ENCODE results near the gene NOXA1.
A peak's percentile ranks its signal among the peaks of the same experiment; 100 is the strongest.

Gene NOXA1

DNA sequence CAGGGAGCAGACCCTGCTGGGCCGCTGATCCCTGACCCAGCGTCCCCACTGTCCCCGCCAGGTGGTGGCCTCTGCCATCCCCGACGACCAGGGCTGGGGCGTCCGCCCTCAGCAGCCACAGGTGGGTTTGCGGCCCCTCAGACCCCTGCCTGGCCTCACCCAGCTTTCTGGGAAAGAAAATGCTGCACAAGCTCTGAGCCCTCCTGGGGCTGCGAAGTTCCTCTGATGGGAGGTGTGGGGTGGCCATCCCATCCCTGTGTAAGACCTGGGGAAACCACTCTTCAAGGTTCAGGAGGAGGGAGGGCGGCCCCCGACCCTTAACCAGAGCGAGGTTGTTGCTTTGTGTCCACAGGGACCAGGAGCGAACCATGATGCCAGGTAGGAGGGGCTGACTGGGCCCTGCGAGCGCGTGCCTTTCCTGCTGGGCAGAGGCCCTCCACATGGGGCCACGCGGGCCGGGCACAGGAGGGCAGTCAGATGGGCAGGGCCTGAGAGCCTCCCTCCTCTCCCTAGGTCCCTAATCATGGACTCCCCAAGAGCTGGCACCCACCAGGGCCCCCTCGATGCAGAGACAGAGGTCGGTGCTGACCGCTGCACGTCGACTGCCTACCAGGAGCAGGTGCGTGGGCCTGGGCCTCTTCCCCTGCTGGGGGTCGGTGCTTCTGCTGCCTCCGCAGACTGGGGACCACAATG, 7.7 kb downstream of the NOXA1 start:
- peaks cover 10% of the 10 kb centered on the region for H3K4me1 ChIP-seq (ENCODE audit: insufficient read depth, insufficient read length)
- no peak for DNase-seq (ENCODE audit: low read depth, low spot score)
- H3K9ac ChIP-seq (ENCODE audit: insufficient read length, low read depth), result no peak overlapping the region
- TF ChIP-seq SUZ12 (IDR thresholded peaks at IDR 0.05; ENCODE audit: extremely low read depth, insufficient read depth, insufficient read length) (no peak), YY1 (IDR thresholded peaks at IDR 0.05; ENCODE audit: insufficient read depth, insufficient read length) (no peak)
- no peaks in the 10 kb centered on the region for H3K9me3 ChIP-seq (ENCODE audit: insufficient read depth, low read length)
- no peak overlapping the region for H3K4me3 ChIP-seq (ENCODE audit: insufficient read length, low read depth)
- H3K27me3 ChIP-seq (ENCODE audit: insufficient read depth, insufficient read length), result no peaks in the 10 kb centered on the region
- no peaks in the 10 kb centered on the region for H3K36me3 ChIP-seq (ENCODE audit: insufficient read depth, insufficient read length, low read length)

DNA sequence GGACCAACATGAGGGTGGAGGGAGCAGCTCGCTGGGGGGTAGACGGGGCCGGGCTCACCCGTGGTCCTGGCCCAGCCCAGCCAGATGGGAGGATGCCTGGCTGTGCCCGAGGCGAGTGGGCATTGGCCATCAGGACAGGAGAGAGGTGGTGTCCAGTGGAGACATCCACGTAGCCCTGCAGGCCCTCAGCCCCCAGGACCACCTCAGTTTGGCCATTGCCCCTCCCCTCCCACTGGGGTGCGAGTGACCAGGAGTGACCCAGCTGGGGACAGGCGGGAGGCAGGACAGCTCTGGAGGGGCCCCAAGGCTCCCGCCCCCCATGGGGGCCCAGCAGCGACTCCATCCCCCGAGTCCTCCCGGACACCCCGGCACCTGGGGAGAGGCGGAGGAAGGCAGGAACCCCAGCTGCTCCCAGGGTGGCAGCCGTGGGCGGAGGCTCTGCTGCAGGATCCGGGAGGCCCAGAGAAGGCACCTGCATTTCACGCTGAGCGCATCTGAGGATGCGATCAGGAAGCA, 8.3 kb downstream of the NOXA1 start:
- no peaks in the 10 kb centered on the region for H3K27me3 ChIP-seq (ENCODE audit: insufficient read depth, insufficient read length)
- peaks cover 8% of the 10 kb centered on the region for H3K4me1 ChIP-seq (ENCODE audit: insufficient read depth, insufficient read length)
- H3K4me3 ChIP-seq (ENCODE audit: insufficient read length, low read depth), result no peak overlapping the region
- H3K9me3 ChIP-seq (ENCODE audit: insufficient read depth, low read length), result no peaks in the 10 kb centered on the region
- DNase-seq (ENCODE audit: low read depth, low spot score), result no peak
- no peak overlapping the region for H3K9ac ChIP-seq (ENCODE audit: insufficient read length, low read depth)
- H3K36me3 ChIP-seq (ENCODE audit: insufficient read depth, insufficient read length, low read length), result no peaks in the 10 kb centered on the region
- no peak for TF ChIP-seq ZNF274 (IDR thresholded peaks at IDR 0.05; ENCODE audit: low read depth, low read length)

DNA sequence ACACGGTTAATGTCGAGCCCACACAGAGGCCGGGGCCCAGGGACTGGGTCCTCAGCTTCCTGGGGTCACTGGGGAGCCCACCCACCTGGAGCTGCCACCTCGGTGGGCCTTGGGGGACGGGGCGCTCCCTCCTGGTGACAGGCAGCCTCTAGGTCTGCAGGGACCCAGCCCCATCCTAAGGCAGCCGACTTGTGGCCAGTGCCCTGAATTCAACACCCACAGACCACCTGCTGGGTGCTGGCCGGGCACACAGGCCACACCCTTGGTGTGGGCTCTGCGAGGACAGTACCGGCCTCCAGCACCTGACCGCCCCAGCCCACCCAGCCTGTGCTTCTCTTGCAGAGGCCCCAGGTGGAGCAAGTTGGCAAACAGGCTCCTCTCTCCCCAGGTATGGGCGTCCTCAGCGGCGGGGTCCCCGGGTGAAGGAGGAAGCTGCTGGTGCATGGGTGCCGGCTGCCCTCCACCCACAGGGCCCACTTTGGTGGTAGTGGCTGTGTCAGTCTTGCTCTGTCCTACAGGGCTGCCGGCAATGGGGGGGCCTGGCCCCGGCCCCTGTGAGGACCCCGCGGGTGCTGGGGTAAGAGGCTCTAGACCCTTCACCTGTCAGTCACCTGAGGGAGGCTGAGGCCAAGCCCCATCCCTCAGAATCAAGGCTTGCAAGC, 9.6 kb downstream of the NOXA1 start:
- peaks cover 6% of the 10 kb centered on the region for H3K4me1 ChIP-seq (ENCODE audit: insufficient read depth, insufficient read length)
- H3K27me3 ChIP-seq (ENCODE audit: insufficient read depth, insufficient read length), result no peaks in the 10 kb centered on the region
- no peak overlapping the region for H3K4me3 ChIP-seq (ENCODE audit: insufficient read length, low read depth)
- H3K9ac ChIP-seq (ENCODE audit: insufficient read length, low read depth), result no peak overlapping the region
- no peak for TF ChIP-seq SUZ12 (IDR thresholded peaks at IDR 0.05; ENCODE audit: extremely low read depth, insufficient read depth, insufficient read length)
- no peaks in the 10 kb centered on the region for H3K36me3 ChIP-seq (ENCODE audit: insufficient read depth, insufficient read length, low read length)
- no peak for DNase-seq (ENCODE audit: low read depth, low spot score)
- no peaks in the 10 kb centered on the region for H3K9me3 ChIP-seq (ENCODE audit: insufficient read depth, low read length)

DNA sequence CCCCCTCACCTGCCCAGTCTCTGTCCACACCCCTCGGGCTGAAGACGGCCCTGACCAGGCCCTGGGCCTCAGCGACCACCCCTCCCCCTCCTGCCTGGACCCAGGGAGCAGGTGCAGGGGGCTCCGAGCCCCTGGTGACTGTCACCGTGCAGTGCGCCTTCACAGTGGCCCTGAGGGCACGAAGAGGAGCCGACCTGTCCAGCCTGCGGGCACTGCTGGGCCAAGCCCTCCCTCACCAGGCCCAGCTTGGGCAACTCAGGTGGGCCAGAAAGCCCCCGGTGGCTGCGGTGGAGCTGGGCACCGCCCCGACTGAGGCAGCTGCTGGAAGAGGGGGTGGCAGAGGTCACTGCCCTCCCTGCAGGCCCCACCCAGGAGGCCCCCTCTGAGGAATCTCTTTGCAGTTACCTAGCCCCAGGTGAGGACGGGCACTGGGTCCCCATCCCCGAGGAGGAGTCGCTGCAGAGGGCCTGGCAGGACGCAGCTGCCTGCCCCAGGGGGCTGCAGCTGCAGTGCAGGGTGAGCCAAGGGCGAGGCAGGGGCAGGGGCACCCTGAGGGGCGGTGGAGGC, 10.2 kb downstream of the NOXA1 start:
- Histone ChIP-seq H3K9me3 (ENCODE audit: insufficient read depth, low read length) (no peaks in the 10 kb centered on the region), H3K27me3 (ENCODE audit: insufficient read depth, insufficient read length) (no peaks in the 10 kb centered on the region)

DNA sequence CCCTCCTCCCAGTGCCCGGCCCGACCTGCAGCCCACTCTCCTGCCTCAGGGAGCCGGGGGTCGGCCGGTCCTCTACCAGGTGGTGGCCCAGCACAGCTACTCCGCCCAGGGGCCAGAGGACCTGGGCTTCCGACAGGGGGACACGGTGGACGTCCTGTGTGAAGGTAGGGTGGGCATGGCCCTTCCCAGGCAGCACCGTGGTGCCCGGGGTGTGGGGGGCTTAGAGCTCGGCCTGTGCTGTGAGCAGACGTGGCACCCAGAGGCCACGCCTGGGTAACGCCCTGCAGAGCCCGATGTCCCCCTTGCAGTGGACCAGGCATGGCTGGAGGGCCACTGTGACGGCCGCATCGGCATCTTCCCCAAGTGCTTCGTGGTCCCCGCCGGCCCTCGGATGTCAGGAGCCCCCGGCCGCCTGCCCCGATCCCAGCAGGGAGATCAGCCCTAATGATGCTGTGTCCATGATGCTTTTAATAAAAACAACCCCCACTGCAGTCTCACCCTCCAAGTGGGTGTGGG, 10.8 kb downstream of the NOXA1 start:
- Histone ChIP-seq H3K36me3 (ENCODE audit: insufficient read depth, insufficient read length, low read length) (no peaks in the 10 kb centered on the region), H3K4me1 (ENCODE audit: insufficient read depth, insufficient read length) (peaks cover 6% of the 10 kb centered on the region), H3K4me3 (ENCODE audit: insufficient read length, low read depth) (no peak overlapping the region), H3K9ac (ENCODE audit: insufficient read length, low read depth) (no peak overlapping the region), H3K27me3 (ENCODE audit: insufficient read depth, insufficient read length) (no peaks in the 10 kb centered on the region), H3K9me3 (ENCODE audit: insufficient read depth, low read length) (no peaks in the 10 kb centered on the region)
- TF ChIP-seq YY1 (IDR thresholded peaks at IDR 0.05; ENCODE audit: insufficient read depth, insufficient read length) (no peak), ZNF274 (IDR thresholded peaks at IDR 0.05; ENCODE audit: low read depth, low read length) (no peak)
- DNase-seq (ENCODE audit: low read depth, low spot score), result no peak

More for the DNA sequence above, 10.2 kb downstream of the NOXA1 start:
- Histone ChIP-seq H3K36me3 (ENCODE audit: insufficient read depth, insufficient read length, low read length) (no peaks in the 10 kb centered on the region), H3K4me1 (ENCODE audit: insufficient read depth, insufficient read length) (peaks cover 6% of the 10 kb centered on the region), H3K9ac (ENCODE audit: insufficient read length, low read depth) (no peak overlapping the region), H3K4me3 (ENCODE audit: insufficient read length, low read depth) (no peak overlapping the region)
- TF ChIP-seq ZNF274 (IDR thresholded peaks at IDR 0.05; ENCODE audit: low read depth, low read length) (no peak), YY1 (IDR thresholded peaks at IDR 0.05; ENCODE audit: insufficient read depth, insufficient read length) (no peak)
- DNase-seq (ENCODE audit: low read depth, low spot score), result no peak

DNA sequence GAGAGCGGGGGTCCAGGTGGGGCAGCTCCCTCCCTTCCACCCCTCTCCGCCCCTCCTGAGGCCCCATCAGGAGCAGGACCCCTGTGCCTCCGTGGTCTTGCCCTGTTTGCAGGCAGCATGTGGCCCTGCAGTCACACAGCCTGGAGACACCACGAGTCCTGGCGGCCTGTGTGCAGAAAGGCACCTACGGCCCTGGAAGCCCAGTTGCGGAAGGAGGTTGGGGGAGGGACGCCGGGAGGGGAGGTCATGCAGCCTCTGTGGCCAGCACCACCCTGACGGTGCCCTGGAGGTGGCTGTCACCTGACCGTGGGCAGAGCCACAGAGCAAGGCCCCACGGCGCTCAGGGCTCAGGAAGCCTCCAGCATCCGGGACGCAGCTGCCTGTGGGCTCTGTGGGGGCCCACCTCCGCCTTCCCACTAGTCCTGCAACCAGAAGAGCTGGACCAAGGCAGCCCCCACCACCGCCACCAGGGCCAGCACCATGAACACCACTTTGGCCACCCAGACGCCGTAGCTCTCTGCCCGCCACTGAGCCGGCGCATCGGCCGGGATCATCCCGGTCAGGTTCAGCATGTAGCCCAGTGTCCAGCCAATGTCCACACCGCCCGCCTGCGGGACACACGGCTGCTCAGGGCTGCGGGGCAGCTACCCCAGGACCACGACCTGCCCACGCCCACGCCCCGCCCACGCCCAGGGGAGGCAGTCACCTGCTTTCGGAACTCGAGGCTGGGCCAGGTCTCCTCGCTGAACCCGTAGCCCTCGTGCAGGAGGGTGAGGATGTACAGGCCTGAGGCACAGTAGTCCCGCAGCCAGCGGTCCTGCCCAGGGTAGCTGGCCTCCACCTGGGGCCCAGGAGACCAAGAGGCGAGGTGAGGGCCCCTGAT, 11.5 kb downstream of the NOXA1 start:
- H3K9ac ChIP-seq (ENCODE audit: insufficient read length, low read depth), result no peak overlapping the region
- TF ChIP-seq ZNF274 (IDR thresholded peaks at IDR 0.05; ENCODE audit: low read depth, low read length) (no peak), YY1 (IDR thresholded peaks at IDR 0.05; ENCODE audit: insufficient read depth, insufficient read length) (no peak), SUZ12 (IDR thresholded peaks at IDR 0.05; ENCODE audit: extremely low read depth, insufficient read depth, insufficient read length) (no peak)
- H3K36me3 ChIP-seq (ENCODE audit: insufficient read depth, insufficient read length, low read length), result no peaks in the 10 kb centered on the region
- H3K9me3 ChIP-seq (ENCODE audit: insufficient read depth, low read length), result no peaks in the 10 kb centered on the region
- no peak overlapping the region for H3K4me3 ChIP-seq (ENCODE audit: insufficient read length, low read depth)
- H3K27me3 ChIP-seq (ENCODE audit: insufficient read depth, insufficient read length), result no peaks in the 10 kb centered on the region
- H3K4me1 ChIP-seq (ENCODE audit: insufficient read depth, insufficient read length), result peaks cover 6% of the 10 kb centered on the region
- DNase-seq (ENCODE audit: low read depth, low spot score), result no peak

DNA sequence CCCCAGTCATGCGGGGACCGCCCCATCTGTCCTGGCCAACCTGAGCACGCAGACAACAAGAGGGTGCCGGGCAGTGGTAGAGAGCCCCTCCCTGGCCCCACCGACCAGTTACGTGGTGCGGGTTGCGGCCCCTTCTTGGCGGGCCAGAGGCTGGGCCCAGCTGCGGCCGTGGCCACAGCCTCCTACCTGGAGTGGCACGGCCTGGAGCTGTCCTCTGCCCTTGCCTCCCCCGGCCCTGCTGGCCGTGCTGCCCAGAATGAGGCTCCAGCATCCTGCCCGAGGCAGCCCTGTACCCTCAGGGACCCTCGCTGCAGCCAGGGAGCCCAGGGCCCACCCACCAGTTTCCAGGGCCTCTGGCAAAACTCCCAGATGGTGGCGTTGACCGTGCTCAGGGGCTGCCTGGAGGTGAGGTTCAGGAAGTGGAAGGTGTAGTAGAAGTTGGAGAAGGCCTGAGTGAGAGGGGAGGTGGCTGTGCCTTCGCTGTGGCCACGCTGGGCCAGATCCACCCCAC, 12.2 kb downstream of the NOXA1 start:
- peak overlapping the region; percentile 50 for H3K9ac ChIP-seq (ENCODE audit: insufficient read length, low read depth)
- peaks cover 2% of the 10 kb centered on the region for H3K4me1 ChIP-seq (ENCODE audit: insufficient read depth, insufficient read length)
- no peak overlapping the region for H3K4me3 ChIP-seq (ENCODE audit: insufficient read length, low read depth)
- no peaks in the 10 kb centered on the region for H3K27me3 ChIP-seq (ENCODE audit: insufficient read depth, insufficient read length)
- no peak for TF ChIP-seq YY1 (IDR thresholded peaks at IDR 0.05; ENCODE audit: insufficient read depth, insufficient read length)
- no peak for TF ChIP-seq SUZ12 (IDR thresholded peaks at IDR 0.05; ENCODE audit: extremely low read depth, insufficient read depth, insufficient read length)
- TF ChIP-seq ZNF274 (IDR thresholded peaks at IDR 0.05; ENCODE audit: low read depth, low read length), result no peak
- no peak for DNase-seq (ENCODE audit: low read depth, low spot score)
- no peaks in the 10 kb centered on the region for H3K9me3 ChIP-seq (ENCODE audit: insufficient read depth, low read length)
- H3K36me3 ChIP-seq (ENCODE audit: insufficient read depth, insufficient read length, low read length), result no peaks in the 10 kb centered on the region

All from NT2/D1 (cell line).